Neural cell (in vitro differentiated cells): ENCODE measurements around the gene NMNAT3. TPM values are rescaled to one million over a fixed set of nuclear protein-coding genes. Genes with fewer than 3 reads are reported as not detected.

Experiments
- H2AFZ ChIP-seq: fragments of 200-600, 300-800 bp; sonication (generic), shearing (Covaris generic); 2 replicates; pipeline ENCODE4 v1.6.0; 2014; ENCODE audit warnings: low read depth, mild to moderate bottlenecking, antibody characterized with exemption, low read length, moderate library complexity
- H3F3A ChIP-seq: fragments of 200-600 bp; shearing (Covaris generic); 2 replicates; pipeline ENCODE4 v1.6.1; 2016; ENCODE audit warnings: mild to moderate bottlenecking, moderate library complexity, mixed read lengths, antibody characterized with exemption, low read length; ENCODE audit not compliant: insufficient read depth, poor library complexity, severe bottlenecking
- H3K27ac ChIP-seq: fragments of 200-600, 300-800 bp; sonication (generic), shearing (Covaris generic); 2 replicates; pipeline ENCODE4 v1.5.1; 2014; ENCODE audit warnings: mild to moderate bottlenecking, low read length, moderate library complexity
- H3K27me3 ChIP-seq: fragments of 300-800, 200-600 bp; sonication (generic), shearing (Covaris generic); 2 replicates; pipeline ENCODE4 v1.6.0; 2014; ENCODE audit warnings: mild to moderate bottlenecking, low read depth, low read length, moderate library complexity; ENCODE audit not compliant: insufficient read depth
- H3K36me3 ChIP-seq: fragments of 300-800, 200-600 bp; sonication (generic), shearing (Covaris generic); 2 replicates; pipeline ENCODE4 v1.5.1; 2014; ENCODE audit warnings: mild to moderate bottlenecking, antibody characterized with exemption, low read length, moderate library complexity; ENCODE audit not compliant: insufficient read depth
- H3K4me2 ChIP-seq: fragments of 300-800, 200-600 bp; sonication (generic), shearing (Covaris generic); 2 replicates; pipeline ENCODE4 v1.6.0; 2014; ENCODE audit warnings: mild to moderate bottlenecking, low read length
- H3K4me3 ChIP-seq: fragments of 300-800, 200-600 bp; sonication (generic), shearing (Covaris generic); 2 replicates; pipeline ENCODE4 v1.5.1; 2014; ENCODE audit warnings: mild to moderate bottlenecking, low read length, moderate library complexity
- H3K79me2 ChIP-seq: fragments of 200-600 bp; shearing (Covaris generic); replicated peaks from 2 replicates; pipeline ENCODE4 v1.6.0; 2014; ENCODE audit warnings: mild to moderate bottlenecking, low read length, moderate library complexity; ENCODE audit not compliant: insufficient read depth
- H3K9ac ChIP-seq: fragments of 300-800, 200-600 bp; sonication (generic), shearing (Covaris generic); 2 replicates; pipeline ENCODE4 v1.6.1; 2016; ENCODE audit warnings: mild to moderate bottlenecking, low read length, mixed read lengths
- H3K9me2 ChIP-seq: fragments of 200-600 bp; shearing (Covaris generic); 2 replicates; pipeline ENCODE4 v1.6.1; 2016; ENCODE audit warnings: mild to moderate bottlenecking, low read length, mixed read lengths; ENCODE audit not compliant: insufficient read depth
- H3K9me3 ChIP-seq: fragments of 200-600, 300-800 bp; sonication (generic), shearing (Covaris generic); 2 replicates; pipeline ENCODE4 v1.6.1; 2016; ENCODE audit warnings: mild to moderate bottlenecking, mixed run types, low read length, moderate library complexity, mixed read lengths
- H4K20me1 ChIP-seq: fragments of 200-600 bp; shearing (Covaris generic); 2 replicates; pipeline ENCODE4 v1.6.1; 2016; ENCODE audit warnings: mild to moderate bottlenecking, mixed run types; ENCODE audit not compliant: insufficient read depth
- EP300 ChIP-seq: fragments of 450-650 bp; conservative IDR thresholded peaks from 2 replicates; pipeline ENCODE4 v1.6.1; 2014; ENCODE audit warnings: antibody characterized with exemption, mild to moderate bottlenecking, moderate library complexity; ENCODE audit not compliant: poor library complexity, severe bottlenecking
- EZH2 ChIP-seq: fragments of 200-600, 300-800 bp; shearing (Covaris generic), sonication (generic); IDR thresholded peaks from 2 replicates; pipeline ENCODE4 v1.6.1; 2014; ENCODE audit warnings: antibody characterized with exemption, low read length, borderline replicate concordance, mild to moderate bottlenecking; ENCODE audit not compliant: insufficient read depth, poor library complexity, severe bottlenecking
- MXI1 ChIP-seq: fragments of 450-650 bp; conservative IDR thresholded peaks from 2 replicates; pipeline ENCODE4 v1.6.1; 2014; ENCODE audit warnings: antibody characterized with exemption, mild to moderate bottlenecking; ENCODE audit not compliant: poor library complexity, severe bottlenecking
- POLR2AphosphoS5 ChIP-seq: IDR thresholded peaks from 2 replicates; pipeline ENCODE4 v1.6.1; 2012
- RAD21 ChIP-seq: fragments of 450-650 bp; conservative IDR thresholded peaks from 2 replicates; pipeline ENCODE4 v1.6.1; 2014; ENCODE audit warnings: antibody characterized with exemption, mild to moderate bottlenecking, moderate library complexity
- SMC3 ChIP-seq: fragments of 450-650 bp; conservative IDR thresholded peaks from 2 replicates; pipeline ENCODE4 v1.6.1; 2014; ENCODE audit warnings: antibody characterized with exemption, mild to moderate bottlenecking, moderate library complexity; ENCODE audit not compliant: poor library complexity
- TAF1 ChIP-seq: IDR thresholded peaks from 2 replicates; pipeline ENCODE4 v1.6.1; 2012; ENCODE audit warnings: low read depth
- polyA plus RNA-seq: library from polyadenylated mRNA; depleted of rRNA; stranded (reverse); fragments of >200 nt; gene quantifications from 2 replicates; pipeline ENCODE4 v1.2.3, GENCODE V29; 2014
- TF ChIP-seq, protein P1 (sequence below): IDR thresholded peaks from 2 replicates; pipeline ENCODE4 v1.6.1; 2012; ENCODE audit warnings: borderline replicate concordance
- TF ChIP-seq, protein P2 (sequence below): fragments of 450-650 bp; IDR thresholded peaks from 2 replicates; pipeline ENCODE4 v1.5.1; 2014; ENCODE audit warnings: antibody characterized with exemption, mild to moderate bottlenecking, moderate library complexity; ENCODE audit not compliant: poor library complexity, severe bottlenecking

Gene NMNAT3
- polyA plus RNA-seq, 1 donor from 2014 or later, result 2.3 TPM

DNA sequence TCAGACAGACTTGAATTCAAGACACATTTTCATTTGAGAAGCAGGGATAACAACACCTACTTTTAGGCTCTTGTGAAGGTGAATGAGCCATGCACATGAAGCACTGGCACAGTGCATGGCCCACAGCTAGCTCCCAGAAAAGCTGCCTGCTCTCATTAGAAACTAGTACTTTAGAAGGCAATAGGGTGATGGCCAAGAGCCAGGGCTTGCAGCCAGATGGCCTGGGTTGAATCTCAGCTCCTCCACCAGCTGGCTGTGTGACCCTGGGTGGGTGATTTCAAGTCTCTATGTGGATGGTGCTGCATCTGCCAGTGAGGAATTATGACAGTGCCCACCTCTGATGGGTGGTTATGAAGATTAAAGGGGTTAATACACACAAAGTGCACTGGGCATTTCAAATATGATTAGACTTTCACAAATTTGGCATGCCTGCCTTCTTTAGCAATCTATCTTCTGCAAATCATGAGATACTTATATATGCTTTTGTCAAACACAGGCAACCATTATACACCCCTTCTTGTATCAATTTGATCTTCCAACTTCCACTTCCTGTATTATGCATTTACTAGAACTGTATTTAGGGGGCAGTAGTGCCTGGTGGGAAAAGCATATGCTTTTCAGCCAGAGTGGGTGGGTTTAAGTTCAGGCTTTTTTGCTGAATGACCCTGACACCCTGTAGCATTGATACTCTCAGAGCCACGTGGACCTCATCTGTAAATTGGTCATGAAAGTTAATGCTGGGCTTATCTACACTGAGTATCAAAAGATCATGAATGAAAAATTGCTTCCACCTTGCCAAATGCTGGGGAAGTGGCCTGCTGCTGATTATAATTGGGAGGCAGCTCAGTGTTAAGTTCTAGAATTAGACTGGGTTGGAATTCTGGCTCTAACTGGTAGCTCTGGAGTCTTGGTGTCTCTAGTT, 103.5 kb downstream of the NMNAT3 start:
- no peaks in the 10 kb centered on the region for H3F3A ChIP-seq
- H4K20me1 ChIP-seq, result no peaks in the 10 kb centered on the region
- H3K79me2 ChIP-seq, result no peaks in the 10 kb centered on the region
- H3K4me2 ChIP-seq, result no peak overlapping the region
- H3K9me3 ChIP-seq, result no peaks in the 10 kb centered on the region
- no peaks in the 10 kb centered on the region for H3K27me3 ChIP-seq
- no peaks in the 10 kb centered on the region for H3K9me2 ChIP-seq
- H3K4me3 ChIP-seq, result no peak overlapping the region
- no peak overlapping the region for H2AFZ ChIP-seq
- no peak for TF ChIP-seq EP300
- no peak for TF ChIP-seq TAF1
- TF ChIP-seq RAD21, result no peak
- no peak for TF ChIP-seq SMC3
- no peak overlapping the region for H3K27ac ChIP-seq
- H3K9ac ChIP-seq, result no peak overlapping the region
- H3K36me3 ChIP-seq, result no peaks in the 10 kb centered on the region

DNA sequence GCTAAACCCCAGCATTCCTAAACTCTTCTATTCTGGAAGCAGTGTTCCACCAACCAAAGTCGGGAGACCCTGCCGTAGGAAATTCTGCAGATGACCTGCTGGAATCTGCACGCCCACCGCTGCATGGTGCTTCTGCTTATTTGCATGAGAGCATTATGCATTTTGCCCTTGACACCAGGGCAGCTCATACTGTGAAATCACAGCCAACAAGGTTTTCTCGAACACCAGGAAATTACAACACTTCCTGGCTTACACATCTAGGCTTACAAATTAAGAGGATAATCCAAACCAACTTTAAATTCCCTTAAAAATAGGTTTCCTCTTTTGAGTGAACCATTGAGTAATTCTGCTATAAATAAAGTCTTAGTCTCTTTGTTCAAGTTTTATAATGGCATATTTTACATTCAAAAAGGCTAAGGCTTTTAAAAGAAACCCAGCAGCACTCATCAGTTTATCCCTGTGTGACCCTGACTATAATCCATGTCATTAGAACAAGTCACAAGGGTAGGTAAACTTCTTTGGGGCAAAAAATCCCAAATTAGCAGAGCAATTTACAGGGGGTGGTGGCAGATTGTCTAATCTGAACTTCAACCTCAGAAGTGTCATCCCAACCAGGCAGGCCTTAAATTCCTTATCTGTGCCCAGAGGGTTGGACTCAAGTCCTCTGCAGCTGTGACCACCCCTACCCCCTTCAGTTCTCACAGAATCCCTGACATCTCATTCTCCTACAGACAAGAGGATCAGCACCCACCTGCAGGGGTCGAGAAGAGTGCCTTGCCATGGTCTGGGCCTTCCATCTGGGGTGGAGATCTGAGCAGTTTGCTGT, 104.7 kb downstream of the NMNAT3 start:
- Histone ChIP-seq H4K20me1 (no peaks in the 10 kb centered on the region), H3F3A (no peaks in the 10 kb centered on the region), H3K27ac (no peak overlapping the region), H3K9me2 (no peaks in the 10 kb centered on the region), H3K27me3 (no peaks in the 10 kb centered on the region), H3K4me2 (no peak overlapping the region), H2AFZ (no peak overlapping the region), H3K4me3 (no peak overlapping the region), H3K79me2 (no peaks in the 10 kb centered on the region), H3K9ac (no peak overlapping the region), H3K9me3 (no peaks in the 10 kb centered on the region), H3K36me3 (no peaks in the 10 kb centered on the region)
- TF ChIP-seq RAD21 (no peak), EP300 (no peak), MXI1 (no peak), TAF1 (no peak), SMC3 (no peak), POLR2AphosphoS5 (no peak)
- TF ChIP-seq, protein P1, sequence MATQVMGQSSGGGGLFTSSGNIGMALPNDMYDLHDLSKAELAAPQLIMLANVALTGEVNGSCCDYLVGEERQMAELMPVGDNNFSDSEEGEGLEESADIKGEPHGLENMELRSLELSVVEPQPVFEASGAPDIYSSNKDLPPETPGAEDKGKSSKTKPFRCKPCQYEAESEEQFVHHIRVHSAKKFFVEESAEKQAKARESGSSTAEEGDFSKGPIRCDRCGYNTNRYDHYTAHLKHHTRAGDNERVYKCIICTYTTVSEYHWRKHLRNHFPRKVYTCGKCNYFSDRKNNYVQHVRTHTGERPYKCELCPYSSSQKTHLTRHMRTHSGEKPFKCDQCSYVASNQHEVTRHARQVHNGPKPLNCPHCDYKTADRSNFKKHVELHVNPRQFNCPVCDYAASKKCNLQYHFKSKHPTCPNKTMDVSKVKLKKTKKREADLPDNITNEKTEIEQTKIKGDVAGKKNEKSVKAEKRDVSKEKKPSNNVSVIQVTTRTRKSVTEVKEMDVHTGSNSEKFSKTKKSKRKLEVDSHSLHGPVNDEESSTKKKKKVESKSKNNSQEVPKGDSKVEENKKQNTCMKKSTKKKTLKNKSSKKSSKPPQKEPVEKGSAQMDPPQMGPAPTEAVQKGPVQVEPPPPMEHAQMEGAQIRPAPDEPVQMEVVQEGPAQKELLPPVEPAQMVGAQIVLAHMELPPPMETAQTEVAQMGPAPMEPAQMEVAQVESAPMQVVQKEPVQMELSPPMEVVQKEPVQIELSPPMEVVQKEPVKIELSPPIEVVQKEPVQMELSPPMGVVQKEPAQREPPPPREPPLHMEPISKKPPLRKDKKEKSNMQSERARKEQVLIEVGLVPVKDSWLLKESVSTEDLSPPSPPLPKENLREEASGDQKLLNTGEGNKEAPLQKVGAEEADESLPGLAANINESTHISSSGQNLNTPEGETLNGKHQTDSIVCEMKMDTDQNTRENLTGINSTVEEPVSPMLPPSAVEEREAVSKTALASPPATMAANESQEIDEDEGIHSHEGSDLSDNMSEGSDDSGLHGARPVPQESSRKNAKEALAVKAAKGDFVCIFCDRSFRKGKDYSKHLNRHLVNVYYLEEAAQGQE, result no peak

GRCh38 chr3:139571711-139572110, 106.1 kb downstream of the NMNAT3 start:
- Histone ChIP-seq H3K9ac (no peak overlapping the region), H3F3A (no peaks in the 10 kb centered on the region), H3K79me2 (no peaks in the 10 kb centered on the region), H3K4me3 (no peak overlapping the region), H3K27ac (no peak overlapping the region), H2AFZ (no peak overlapping the region), H3K9me2 (no peaks in the 10 kb centered on the region), H3K9me3 (no peaks in the 10 kb centered on the region), H3K4me2 (no peak overlapping the region), H3K27me3 (no peaks in the 10 kb centered on the region), H3K36me3 (no peaks in the 10 kb centered on the region), H4K20me1 (no peaks in the 10 kb centered on the region)
- no peak for TF ChIP-seq SMC3
- TF ChIP-seq, protein P1, result no peak
- TF ChIP-seq MXI1, result no peak
- no peak for TF ChIP-seq EZH2
- TF ChIP-seq RAD21, result no peak
- no peak for TF ChIP-seq TAF1
- TF ChIP-seq, protein P2, sequence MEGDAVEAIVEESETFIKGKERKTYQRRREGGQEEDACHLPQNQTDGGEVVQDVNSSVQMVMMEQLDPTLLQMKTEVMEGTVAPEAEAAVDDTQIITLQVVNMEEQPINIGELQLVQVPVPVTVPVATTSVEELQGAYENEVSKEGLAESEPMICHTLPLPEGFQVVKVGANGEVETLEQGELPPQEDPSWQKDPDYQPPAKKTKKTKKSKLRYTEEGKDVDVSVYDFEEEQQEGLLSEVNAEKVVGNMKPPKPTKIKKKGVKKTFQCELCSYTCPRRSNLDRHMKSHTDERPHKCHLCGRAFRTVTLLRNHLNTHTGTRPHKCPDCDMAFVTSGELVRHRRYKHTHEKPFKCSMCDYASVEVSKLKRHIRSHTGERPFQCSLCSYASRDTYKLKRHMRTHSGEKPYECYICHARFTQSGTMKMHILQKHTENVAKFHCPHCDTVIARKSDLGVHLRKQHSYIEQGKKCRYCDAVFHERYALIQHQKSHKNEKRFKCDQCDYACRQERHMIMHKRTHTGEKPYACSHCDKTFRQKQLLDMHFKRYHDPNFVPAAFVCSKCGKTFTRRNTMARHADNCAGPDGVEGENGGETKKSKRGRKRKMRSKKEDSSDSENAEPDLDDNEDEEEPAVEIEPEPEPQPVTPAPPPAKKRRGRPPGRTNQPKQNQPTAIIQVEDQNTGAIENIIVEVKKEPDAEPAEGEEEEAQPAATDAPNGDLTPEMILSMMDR, result no peak
- no peak for TF ChIP-seq EP300
- TF ChIP-seq POLR2AphosphoS5, result no peak
